Measurements from ENCODE around the gene GBGT1.

Gene GBGT1

GRCh38 chr9:133161547-133161950 is 2.2 kb downstream of the GBGT1 start:
- DNase-seq = no peak

GRCh38 chr9:133160742-133161546 is 2.8 kb downstream of the GBGT1 start:
- DNase-seq = peak in 1 of 2 experiments; percentile 7

GRCh38 chr9:133158695-133159094 is 5.0 kb downstream of the GBGT1 start:
- DNase-seq = no peak

- DNase-seq = no peak
These were observed 8.6 kb downstream of the GBGT1 start for GRCh38 chr9:133155156-133155555.

- DNase-seq = no peak
These were observed 9.4 kb downstream of the GBGT1 start for GRCh38 chr9:133154097-133154989.

GRCh38 chr9:133153227-133154096 is 10.3 kb downstream of the GBGT1 start:
- no peak for DNase-seq

- no peak for DNase-seq
These were observed 11.9 kb downstream of the GBGT1 start for GRCh38 chr9:133151601-133152525.

- no peak for DNase-seq
These were observed 12.7 kb downstream of the GBGT1 start for GRCh38 chr9:133151041-133151440.

GRCh38 chr9:133149130-133150015 is 14.3 kb downstream of the GBGT1 start:
- DNase-seq = peak in 1 of 2 experiments; percentile 48

- DNase-seq = no peak
These were observed 15.2 kb downstream of the GBGT1 start for GRCh38 chr9:133148199-133149129.

- peak in 1 of 2 experiments; percentile 55 for DNase-seq
These were observed 16.1 kb downstream of the GBGT1 start for GRCh38 chr9:133147412-133148198.

- DNase-seq = no peak
These were observed 16.8 kb downstream of the GBGT1 start for GRCh38 chr9:133146746-133147411.

GRCh38 chr9:133144904-133145851 is 18.5 kb downstream of the GBGT1 start:
- DNase-seq = no peak

- DNase-seq = no peak
These were observed 19.4 kb downstream of the GBGT1 start for GRCh38 chr9:133144142-133144903.

GRCh38 chr9:133143639-133144141 is 20.0 kb downstream of the GBGT1 start:
- DNase-seq = no peak
